Chondrocyte (in vitro differentiated cells): ENCODE data around the gene MSLN. TPM values are rescaled to one million over a fixed set of nuclear protein-coding genes. Genes with fewer than 3 reads are reported as not detected.

Experiments used
- DNase-seq: peaks from one replicate; pipeline ENCODE4 v3.0.0; 2021; ENCODE audit warnings: mixed read lengths, low spot score
- H3K27ac Mint-ChIP-seq: one replicate; pipeline ENCODE4 v1.8.0; 2021; ENCODE audit warnings: mild to moderate bottlenecking, moderate library complexity, mixed read lengths; ENCODE audit not compliant: unreplicated experiment
- H3K27me3 Mint-ChIP-seq: 2 replicates; pipeline ENCODE4 v1.8.0; 2021; ENCODE audit warnings: low read depth, mixed read lengths
- H3K36me3 Mint-ChIP-seq: 2 replicates; pipeline ENCODE4 v1.8.0; 2021; ENCODE audit warnings: low read depth, mixed read lengths
- H3K4me1 Mint-ChIP-seq: 2 replicates; pipeline ENCODE4 v1.8.0; 2021; ENCODE audit warnings: low read depth, mild to moderate bottlenecking, mixed read lengths
- H3K4me3 Mint-ChIP-seq: one replicate; pipeline ENCODE4 v1.8.0; 2021; ENCODE audit warnings: mild to moderate bottlenecking, moderate library complexity, mixed read lengths; ENCODE audit not compliant: unreplicated experiment
- H3K9me3 Mint-ChIP-seq: 2 replicates; pipeline ENCODE4 v1.8.0; 2021; ENCODE audit warnings: low read depth, mixed read lengths
- CTCF ChIP-seq: fragments of 200-600 bp; sonication (generic); IDR thresholded peaks from 2 replicates; pipeline ENCODE4 v1.5.0; 2021; ENCODE audit warnings: antibody characterized with exemption, mild to moderate bottlenecking, moderate library complexity
- total RNA-seq: library from RNA; stranded (reverse); gene quantifications from 3 replicates; pipeline ENCODE4 v1.2.1, GENCODE V29; 2021

MSLN gene
- total RNA-seq, 1 donor from 2014 or later: not detected

GRCh38 chr16:789191-789850 is 28.8 kb downstream of the MSLN start:
- Mint-ChIP-seq H3K36me3 (peaks cover 3% of the 10 kb centered on the region), H3K4me3 (peak overlapping the region; percentile 12), H3K27ac (no peak overlapping the region), H3K9me3 (no peaks in the 10 kb centered on the region), H3K4me1 (peaks cover 3% of the 10 kb centered on the region), H3K27me3 (no peaks in the 10 kb centered on the region)
- no peak for TF ChIP-seq CTCF
- no peak for DNase-seq

GRCh38 chr16:790086-790485 is 29.6 kb downstream of the MSLN start:
- no peaks in the 10 kb centered on the region for H3K9me3 Mint-ChIP-seq
- no peak for DNase-seq
- no peaks in the 10 kb centered on the region for H3K27me3 Mint-ChIP-seq
- H3K27ac Mint-ChIP-seq: no peak overlapping the region
- peak overlapping the region; percentile 51 for H3K4me3 Mint-ChIP-seq
- peaks cover 3% of the 10 kb centered on the region for H3K36me3 Mint-ChIP-seq
- peaks cover 3% of the 10 kb centered on the region for H3K4me1 Mint-ChIP-seq
- TF ChIP-seq CTCF: no peak

GRCh38 chr16:791131-791530 is 30.6 kb downstream of the MSLN start:
- DNase-seq: no peak
- Mint-ChIP-seq H3K4me1 (peaks cover 3% of the 10 kb centered on the region), H3K27me3 (no peaks in the 10 kb centered on the region), H3K27ac (no peak overlapping the region), H3K9me3 (no peaks in the 10 kb centered on the region), H3K36me3 (peaks cover 3% of the 10 kb centered on the region), H3K4me3 (no peak overlapping the region)
- no peak for TF ChIP-seq CTCF

- H3K27ac Mint-ChIP-seq: no peak overlapping the region
- H3K36me3 Mint-ChIP-seq: peaks cover 3% of the 10 kb centered on the region
- H3K27me3 Mint-ChIP-seq: no peaks in the 10 kb centered on the region
- no peak overlapping the region for H3K4me3 Mint-ChIP-seq
- H3K4me1 Mint-ChIP-seq: peaks cover 3% of the 10 kb centered on the region
- TF ChIP-seq CTCF: no peak
- H3K9me3 Mint-ChIP-seq: no peaks in the 10 kb centered on the region
- DNase-seq: no peak
Observed at GRCh38 chr16:792221-792995, 31.9 kb downstream of the MSLN start.

GRCh38 chr16:793414-793813 is 32.9 kb downstream of the MSLN start:
- H3K36me3 Mint-ChIP-seq: peaks cover 5% of the 10 kb centered on the region

More at GRCh38 chr16:793414-793813, 32.9 kb downstream of the MSLN start:
- DNase-seq: no peak
- H3K4me3 Mint-ChIP-seq: no peak overlapping the region
- H3K9me3 Mint-ChIP-seq: no peaks in the 10 kb centered on the region
- no peak overlapping the region for H3K27ac Mint-ChIP-seq
- TF ChIP-seq CTCF: no peak
- peaks cover 3% of the 10 kb centered on the region for H3K4me1 Mint-ChIP-seq
- H3K27me3 Mint-ChIP-seq: peaks cover 3% of the 10 kb centered on the region
